HepG2 (cell line): ENCODE measurements around the gene ZNF132. TPM values are rescaled to one million over a fixed set of nuclear protein-coding genes. Genes with fewer than 3 reads are reported as not detected.
"Not testable (repeated sequence)": the region's sequence is repeated elsewhere in the genome, so short reads cannot be mapped to it uniquely, and the experiment has no call there.

ENCODE experiments used
- ATAC-seq: fragments of 200-7000 bp; cut with Tn5 transposase; 3 replicates; pipeline ENCODE4 v1.9.1; 2020; ENCODE audit warnings: mild to moderate bottlenecking, moderate library complexity
- BruUV-seq: library from RNA; stranded (reverse); fragments of 400-500 nt; replicated peaks from 2 replicates; lab custom pipeline; 2021; lab: Mats Ljungman, UMichigan
- CTCF ChIA-PET: fragments of 300-600 bp; formaldehyde crosslinking; extraction: SDS; loops from one replicate; lab custom pipeline; 2021; ENCODE audit warnings: low total read pairs, inconsistent platforms, low intra/inter-chr PET ratio; lab: Yijun Ruan, JAX
- POLR2A ChIA-PET: fragments of 350-600 bp; sonication (Branson Sonifier 250); formaldehyde crosslinking; loops from one replicate; lab custom pipeline; 2020; ENCODE audit warnings: antibody characterized with exemption, inconsistent platforms; lab: Yijun Ruan, JAX
- DNase-seq: peaks from one replicate; pipeline ENCODE4 v3.0.0-alpha.2; 2015; ENCODE audit warnings: low spot score
- FAIRE-seq: peaks from 3 replicates; lab custom pipeline; 2011; peaks lifted over from hg19 to GRCh38; lab: Jason Lieb, UNC
- H2AFZ ChIP-seq: one replicate; pipeline ENCODE4 v1.6.1; 2011; ENCODE audit warnings: low read length, inconsistent platforms
- H3K27ac ChIP-seq: fragments of 300-600 bp; 3 replicates; pipeline ENCODE4 v1.8.0; 2011; ENCODE audit warnings: mixed run types, mild to moderate bottlenecking, mixed read lengths, low read length, inconsistent platforms; ENCODE audit not compliant: insufficient read depth; ENCODE audit errors: extremely low read length
- H3K27me3 ChIP-seq, 2 experiments: fragments of 200-600 bp in 1 of 2; 2 replicates in 1 of 2; 3 replicates in 1 of 2; pipeline versions ENCODE4 v1.6.0 to v1.8.0; 2011; ENCODE audit warnings: low read length in 2 of 2, mild to moderate bottlenecking in 2 of 2, moderate library complexity in 2 of 2, inconsistent platforms in 1 of 2; ENCODE audit not compliant: insufficient read depth in 2 of 2, control insufficient read depth in 1 of 2
- H3K36me3 ChIP-seq, 2 experiments: fragments of 200-600 bp in 1 of 2; replicated peaks in 1 of 2; 2 replicates in 1 of 2; 3 replicates in 1 of 2; pipeline versions ENCODE4 v1.5.1 to v1.8.0; 2011; ENCODE audit warnings: low read length in 2 of 2, inconsistent platforms in 1 of 2; ENCODE audit not compliant: insufficient read depth in 2 of 2, control insufficient read depth in 1 of 2
- H3K4me1 ChIP-seq: 2 replicates; pipeline ENCODE4 v1.5.1; 2012; ENCODE audit warnings: low read length, inconsistent platforms; ENCODE audit not compliant: insufficient read depth
- H3K4me2 ChIP-seq: 2 replicates; pipeline ENCODE4 v1.6.0; 2011; ENCODE audit warnings: low read depth, low read length, inconsistent platforms
- H3K4me3 ChIP-seq, 3 experiments: fragments of 200-600 bp in 1 of 3; sonication (generic), shearing (Covaris generic) in 1 of 3; replicated peaks in 1 of 3; 2 replicates each; pipeline ENCODE4 v1.5.1; 2011 to 2016; ENCODE audit warnings: low read length in 3 of 3, inconsistent platforms in 2 of 3, low read depth in 2 of 3, mild to moderate bottlenecking in 2 of 3, control low read depth in 1 of 3, mixed read lengths in 1 of 3; ENCODE audit not compliant: insufficient read depth in 1 of 3
- H3K79me2 ChIP-seq: one replicate; pipeline ENCODE4 v1.6.1; 2011; ENCODE audit warnings: low read length, inconsistent platforms; ENCODE audit not compliant: insufficient read depth
- H3K9ac ChIP-seq: 2 replicates; pipeline ENCODE4 v1.6.0; 2011; ENCODE audit warnings: mild to moderate bottlenecking, low read depth, low read length, inconsistent platforms; ENCODE audit not compliant: insufficient read depth
- H3K9me3 ChIP-seq: 2 replicates; pipeline ENCODE4 v1.5.1; 2012; ENCODE audit warnings: mild to moderate bottlenecking, low read length
- H4K20me1 ChIP-seq: 2 replicates; pipeline ENCODE4 v1.6.0; 2011; ENCODE audit warnings: inconsistent platforms, mild to moderate bottlenecking, low read length, moderate library complexity; ENCODE audit not compliant: insufficient read depth
- ELF3 ChIP-seq: IDR thresholded peaks from 2 replicates; pipeline ENCODE4 v1.6.1; 2016; ENCODE audit warnings: missing genetic modification reagents, missing compliant biosample characterization
- FOSL2 ChIP-seq: sonication (generic); formaldehyde crosslinking; IDR thresholded peaks from 2 replicates; pipeline ENCODE4 v1.4.0; 2020; ENCODE audit warnings: missing genetic modification reagents
- FOXA3 ChIP-seq: IDR thresholded peaks from 2 replicates; pipeline ENCODE4 v1.6.1; 2016; ENCODE audit warnings: missing genetic modification reagents, missing compliant biosample characterization
- HNF4A ChIP-seq: sonication (generic); formaldehyde crosslinking; IDR thresholded peaks from 2 replicates; pipeline ENCODE4 v1.4.0; 2020; ENCODE audit warnings: missing genetic modification reagents
- SAP130 ChIP-seq: IDR thresholded peaks from 2 replicates; pipeline ENCODE4 v1.6.1; 2016; ENCODE audit warnings: low read depth
- TEAD3 ChIP-seq: optimal IDR thresholded peaks from 2 replicates; pipeline ENCODE3; 2016; ENCODE audit warnings: borderline replicate concordance
- THAP11 ChIP-seq: IDR thresholded peaks from 2 replicates; pipeline ENCODE4 v1.6.1; 2016; ENCODE audit warnings: missing biosample characterization, missing genetic modification reagents
- WGBS: methylation state at CpG from one replicate; pipeline ENCODE4 v1.1.6; 2017; ENCODE audit warnings: low lambda C conversion rate; 5-methylcytosine and 5-hydroxymethylcytosine counted together
- in situ Hi-C: cut with HindIII; loops from 2 replicates; pipeline ENCODE4 v1.10.0; 2017; ENCODE audit warnings: low pct_unique_long_range_greater_than_20kb; ENCODE audit not compliant: extremely low pct_ligation_motif_present
- intact Hi-C: fragments of 100-400 bp; cut with micrococcal nuclease; formaldehyde crosslinking; loops from one replicate; pipeline ENCODE4 v1.10.0; 2022; ENCODE audit not compliant: unreplicated experiment
- polyA plus RNA-seq, 8 experiments: library from polyadenylated mRNA; depleted of rRNA in 3 of 8; stranded (reverse) in 7 of 8; unstranded in 1 of 8; fragments of >200 nt; fragmentation: Illumina TruSeq in 4 of 8; extraction: Trizol in 4 of 8; gene quantifications; 2 replicates each; pipeline versions ENCODE4 v1.2.1 to v1.2.3, GENCODE V29; 2011 to 2016; ENCODE audit warnings: low read depth in 4 of 8, missing spikeins in 1 of 8, mixed read lengths in 1 of 8; ENCODE audit not compliant: insufficient read depth in 1 of 8
- total RNA-seq, 5 experiments: library from RNA; depleted of rRNA; stranded (reverse); fragments of >200 nt; fragmentation: Illumina TruSeq; extraction: Trizol; gene quantifications; 2 replicates each; pipeline ENCODE4 v1.2.3, GENCODE V29; 2016; ENCODE audit warnings: low read depth in 1 of 5
- TF ChIP-seq, protein P1 (sequence below): IDR thresholded peaks from 2 replicates; pipeline ENCODE4 v1.4.0; 2020; ENCODE audit warnings: mild to moderate bottlenecking, missing genetic modification reagents
- TF ChIP-seq, protein P2 (sequence below): sonication (generic); formaldehyde crosslinking; IDR thresholded peaks from 2 replicates; pipeline ENCODE4 v1.5.0; 2020; ENCODE audit warnings: mild to moderate bottlenecking, missing genetic modification reagents, moderate library complexity

ZNF132 gene
- total and polyA plus RNA-seq, 2 of the 13 experiments (the other 11 are each of a cell fraction or from before 2014, with no cell fraction given), result not detected

DNA sequence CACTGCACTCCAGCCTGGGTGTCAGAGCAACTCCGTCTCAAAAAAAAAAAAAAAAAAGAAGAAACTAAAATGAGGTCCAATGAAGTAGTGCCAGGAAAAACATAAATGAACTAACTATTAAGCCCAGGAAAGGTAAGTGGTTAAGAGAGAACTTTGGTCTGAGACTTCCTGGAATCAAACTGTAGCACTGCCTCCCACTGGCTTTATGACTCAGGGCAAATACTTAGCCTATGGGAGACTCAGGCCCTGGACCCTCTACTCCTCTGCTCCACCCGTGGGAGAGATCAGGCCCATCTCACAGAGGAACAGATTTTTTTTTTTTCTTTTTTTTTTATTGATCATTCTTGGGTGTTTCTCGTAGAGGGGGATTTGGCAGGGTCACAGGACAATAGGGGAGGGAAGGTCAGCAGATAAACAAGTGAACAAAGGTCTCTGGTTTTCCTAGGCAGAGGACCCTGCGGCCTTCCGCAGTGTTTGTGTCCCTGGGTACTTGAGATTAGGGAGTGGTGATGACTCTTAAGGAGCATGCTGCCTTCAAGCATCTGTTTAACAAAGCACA lies 36.0 kb downstream of the ZNF132 start:
- H3K4me3 ChIP-seq, result peak overlapping the region in 2 of 3 experiments; percentile 23; a peak in 2 of 6 replicates
- 0 out of 2 replicates have a peak, but pooled peaks have one; percentile 13 for TF ChIP-seq FOXA3 (CRISPR knock-in tag)
- TF ChIP-seq FOSL2 (CRISPR knock-in tag), result peak; percentile 56; the same call in 1 of the 2 replicates
- TF ChIP-seq HNF4A (CRISPR knock-in tag), result peak; percentile 50; the same call in 1 of the 2 replicates
- TF ChIP-seq ELF3 (CRISPR knock-in tag), result 0 out of 2 replicates have a peak, but pooled peaks have one; percentile 34
- TF ChIP-seq TEAD3 (CRISPR knock-in tag), result peak; percentile 35
- TF ChIP-seq, protein P1, sequence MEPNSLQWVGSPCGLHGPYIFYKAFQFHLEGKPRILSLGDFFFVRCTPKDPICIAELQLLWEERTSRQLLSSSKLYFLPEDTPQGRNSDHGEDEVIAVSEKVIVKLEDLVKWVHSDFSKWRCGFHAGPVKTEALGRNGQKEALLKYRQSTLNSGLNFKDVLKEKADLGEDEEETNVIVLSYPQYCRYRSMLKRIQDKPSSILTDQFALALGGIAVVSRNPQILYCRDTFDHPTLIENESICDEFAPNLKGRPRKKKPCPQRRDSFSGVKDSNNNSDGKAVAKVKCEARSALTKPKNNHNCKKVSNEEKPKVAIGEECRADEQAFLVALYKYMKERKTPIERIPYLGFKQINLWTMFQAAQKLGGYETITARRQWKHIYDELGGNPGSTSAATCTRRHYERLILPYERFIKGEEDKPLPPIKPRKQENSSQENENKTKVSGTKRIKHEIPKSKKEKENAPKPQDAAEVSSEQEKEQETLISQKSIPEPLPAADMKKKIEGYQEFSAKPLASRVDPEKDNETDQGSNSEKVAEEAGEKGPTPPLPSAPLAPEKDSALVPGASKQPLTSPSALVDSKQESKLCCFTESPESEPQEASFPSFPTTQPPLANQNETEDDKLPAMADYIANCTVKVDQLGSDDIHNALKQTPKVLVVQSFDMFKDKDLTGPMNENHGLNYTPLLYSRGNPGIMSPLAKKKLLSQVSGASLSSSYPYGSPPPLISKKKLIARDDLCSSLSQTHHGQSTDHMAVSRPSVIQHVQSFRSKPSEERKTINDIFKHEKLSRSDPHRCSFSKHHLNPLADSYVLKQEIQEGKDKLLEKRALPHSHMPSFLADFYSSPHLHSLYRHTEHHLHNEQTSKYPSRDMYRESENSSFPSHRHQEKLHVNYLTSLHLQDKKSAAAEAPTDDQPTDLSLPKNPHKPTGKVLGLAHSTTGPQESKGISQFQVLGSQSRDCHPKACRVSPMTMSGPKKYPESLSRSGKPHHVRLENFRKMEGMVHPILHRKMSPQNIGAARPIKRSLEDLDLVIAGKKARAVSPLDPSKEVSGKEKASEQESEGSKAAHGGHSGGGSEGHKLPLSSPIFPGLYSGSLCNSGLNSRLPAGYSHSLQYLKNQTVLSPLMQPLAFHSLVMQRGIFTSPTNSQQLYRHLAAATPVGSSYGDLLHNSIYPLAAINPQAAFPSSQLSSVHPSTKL (CRISPR knock-in tag), result 0 out of 2 replicates have a peak, but pooled peaks have one; percentile 18
- TF ChIP-seq, protein P2, sequence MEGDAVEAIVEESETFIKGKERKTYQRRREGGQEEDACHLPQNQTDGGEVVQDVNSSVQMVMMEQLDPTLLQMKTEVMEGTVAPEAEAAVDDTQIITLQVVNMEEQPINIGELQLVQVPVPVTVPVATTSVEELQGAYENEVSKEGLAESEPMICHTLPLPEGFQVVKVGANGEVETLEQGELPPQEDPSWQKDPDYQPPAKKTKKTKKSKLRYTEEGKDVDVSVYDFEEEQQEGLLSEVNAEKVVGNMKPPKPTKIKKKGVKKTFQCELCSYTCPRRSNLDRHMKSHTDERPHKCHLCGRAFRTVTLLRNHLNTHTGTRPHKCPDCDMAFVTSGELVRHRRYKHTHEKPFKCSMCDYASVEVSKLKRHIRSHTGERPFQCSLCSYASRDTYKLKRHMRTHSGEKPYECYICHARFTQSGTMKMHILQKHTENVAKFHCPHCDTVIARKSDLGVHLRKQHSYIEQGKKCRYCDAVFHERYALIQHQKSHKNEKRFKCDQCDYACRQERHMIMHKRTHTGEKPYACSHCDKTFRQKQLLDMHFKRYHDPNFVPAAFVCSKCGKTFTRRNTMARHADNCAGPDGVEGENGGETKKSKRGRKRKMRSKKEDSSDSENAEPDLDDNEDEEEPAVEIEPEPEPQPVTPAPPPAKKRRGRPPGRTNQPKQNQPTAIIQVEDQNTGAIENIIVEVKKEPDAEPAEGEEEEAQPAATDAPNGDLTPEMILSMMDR (CRISPR knock-in tag), result peak; percentile 54
- peak; percentile 56 for TF ChIP-seq SAP130 (CRISPR knock-in tag)
- TF ChIP-seq THAP11 (CRISPR knock-in tag), result peak; percentile 62; the same call in 1 of the 2 replicates
- TF ChIP-seq, all 625 proteins: peak for 9; not testable (repeated sequence) for 616
- H3K36me3 ChIP-seq, H3K27me3 ChIP-seq, BruUV-seq, CTCF ChIA-PET, H3K9me3 ChIP-seq, DNase-seq, ATAC-seq, H4K20me1 ChIP-seq, intact Hi-C loops, H2AFZ ChIP-seq, in situ Hi-C loops: not testable (repeated sequence)
- WGBS, result 25% methylated on average over 5 of the region's 5 CpGs
- FAIRE-seq, result peak; percentile 72
- 0 out of 2 replicates have a peak overlapping the region, but pooled peaks have one; percentile 39 for H3K9ac ChIP-seq
- POLR2A ChIA-PET, result interaction anchor here (0.6 to 0.8 kb wide), 2 partner anchors 42 to 487 kb away, joined by 3 read pairs; partner anchors contain the start of gene ZNF497
- peak overlapping the region; percentile 54 for H3K27ac ChIP-seq
- peak overlapping the region; percentile 50 for H3K4me2 ChIP-seq
- H3K79me2 ChIP-seq, result peaks cover 18% of the 10 kb centered on the region
- peaks cover 56% of the 10 kb centered on the region for H3K4me1 ChIP-seq
